Activated CD8-positive, alpha-beta T cell treated with anti-CD3 and anti-CD28 coated beads for 36 hours (primary cell): ENCODE results near the gene SHISA6. TPM values are rescaled to one million over a fixed set of nuclear protein-coding genes. Genes with fewer than 3 reads are reported as not detected.

Experiments used
- ATAC-seq: fragments of 200-7000 bp; cut with Tn5 transposase; one replicate; pipeline ENCODE4 v1.10.0; 2021; ENCODE audit warnings: mild to moderate bottlenecking, moderate library complexity
- CTCF ChIA-PET: fragments of 350-600 bp; sonication (Branson Sonifier 250); formaldehyde crosslinking; loops from one replicate; lab custom pipeline; 2021; ENCODE audit warnings: antibody characterized with exemption; lab: Charles Lee
- POLR2A ChIA-PET: fragments of 350-600 bp; sonication (Branson Sonifier 250); formaldehyde crosslinking; loops from one replicate; lab custom pipeline; 2021; ENCODE audit warnings: antibody characterized with exemption; lab: Charles Lee
- DNase-seq: peaks from one replicate; pipeline ENCODE4 v3.0.0-alpha.2; 2020
- H3K27ac Mint-ChIP-seq: one replicate; pipeline ENCODE4 v1.8.0; 2021; ENCODE audit warnings: mild to moderate bottlenecking, mixed read lengths
- H3K27me3 Mint-ChIP-seq: one replicate; pipeline ENCODE4 v1.8.0; 2021; ENCODE audit warnings: mixed read lengths
- H3K36me3 Mint-ChIP-seq: one replicate; pipeline ENCODE4 v1.8.0; 2021; ENCODE audit warnings: low read depth, mixed read lengths
- H3K4me1 Mint-ChIP-seq: one replicate; pipeline ENCODE4 v1.8.0; 2021; ENCODE audit warnings: low read depth, mixed read lengths
- H3K4me3 Mint-ChIP-seq: one replicate; pipeline ENCODE4 v1.8.0; 2021; ENCODE audit warnings: mild to moderate bottlenecking, moderate library complexity, mixed read lengths
- H3K9me3 Mint-ChIP-seq: one replicate; pipeline ENCODE4 v1.8.0; 2021; ENCODE audit warnings: mixed read lengths
- CTCF ChIP-seq: fragments of 200-600 bp; IDR thresholded peaks from one replicate; pipeline ENCODE4 v1.8.0; 2022; ENCODE audit warnings: antibody characterized with exemption, mild to moderate bottlenecking
- intact Hi-C: fragments of 100-400 bp; cut with micrococcal nuclease; formaldehyde crosslinking; loops from one replicate; pipeline ENCODE4 v1.10.0; 2022
- total RNA-seq, 2 experiments: library from RNA; stranded (reverse); gene quantifications; one replicate each; pipeline ENCODE4 v1.2.3, GENCODE V29; 2021

The SHISA6 gene
- total RNA-seq, 2 experiments from 2014 or later = not detected

GRCh38 chr17:11503308-11504035 is 262.5 kb downstream of the SHISA6 start:
- Mint-ChIP-seq H3K9me3 (no peaks in the 10 kb centered on the region), H3K36me3 (no peaks in the 10 kb centered on the region), H3K4me3 (no peak overlapping the region), H3K27ac (no peak overlapping the region), H3K4me1 (no peaks in the 10 kb centered on the region), H3K27me3 (no peaks in the 10 kb centered on the region)
- ChIA-PET POLR2A (no interaction called here), CTCF (no interaction called here)
- intact Hi-C loops = no loop called here
- DNase-seq (no peak), ATAC-seq (no peak)
- TF ChIP-seq CTCF = no peak

GRCh38 chr17:11506635-11507034 is 265.6 kb downstream of the SHISA6 start:
- Mint-ChIP-seq H3K36me3 (no peaks in the 10 kb centered on the region), H3K9me3 (no peaks in the 10 kb centered on the region), H3K4me1 (no peaks in the 10 kb centered on the region), H3K27ac (no peak overlapping the region), H3K27me3 (no peaks in the 10 kb centered on the region), H3K4me3 (no peak overlapping the region)
- POLR2A ChIA-PET = no interaction called here
- CTCF ChIA-PET = no interaction called here
- no peak for TF ChIP-seq CTCF
- intact Hi-C loops = no loop called here
- ATAC-seq (no peak), DNase-seq (peak; percentile 1)

GRCh38 chr17:11511696-11512095 is 270.7 kb downstream of the SHISA6 start:
- H3K4me3 Mint-ChIP-seq = no peak overlapping the region
- H3K27ac Mint-ChIP-seq = no peak overlapping the region
- ChIA-PET POLR2A (no interaction called here), CTCF (no interaction called here)
- H3K4me1 Mint-ChIP-seq = no peaks in the 10 kb centered on the region
- intact Hi-C loops = no loop called here
- ATAC-seq = no peak
- H3K27me3 Mint-ChIP-seq = no peaks in the 10 kb centered on the region
- no peaks in the 10 kb centered on the region for H3K36me3 Mint-ChIP-seq
- H3K9me3 Mint-ChIP-seq = no peaks in the 10 kb centered on the region
- no peak for TF ChIP-seq CTCF
- DNase-seq = no peak

- ATAC-seq (no peak), DNase-seq (no peak)
- Mint-ChIP-seq H3K27me3 (no peaks in the 10 kb centered on the region), H3K4me1 (no peaks in the 10 kb centered on the region), H3K9me3 (no peaks in the 10 kb centered on the region), H3K36me3 (no peaks in the 10 kb centered on the region), H3K27ac (no peak overlapping the region), H3K4me3 (no peak overlapping the region)
- POLR2A ChIA-PET = no interaction called here
- CTCF ChIA-PET = no interaction called here
- intact Hi-C loops = no loop called here
- TF ChIP-seq CTCF = no peak
Observed at GRCh38 chr17:11514565-11514964, 273.6 kb downstream of the SHISA6 start.

GRCh38 chr17:11514981-11515680 is 274.1 kb downstream of the SHISA6 start:
- CTCF ChIA-PET = interaction anchor here (1.0 kb wide), 1 partner anchor 129 kb away, joined by 3 read pairs; no protein-coding TSS in a partner anchor
- DNase-seq (no peak), ATAC-seq (no peak)
- TF ChIP-seq CTCF = no peak
- Mint-ChIP-seq H3K27me3 (no peaks in the 10 kb centered on the region), H3K4me1 (no peaks in the 10 kb centered on the region), H3K27ac (no peak overlapping the region), H3K36me3 (no peaks in the 10 kb centered on the region), H3K9me3 (no peaks in the 10 kb centered on the region), H3K4me3 (no peak overlapping the region)
- intact Hi-C loops = no loop called here
- POLR2A ChIA-PET = no interaction called here
